HL-60/S4 treated with retinoic acid at 250 ng/mL for 4 days and 3 days (cell line): Measurements from ENCODE around the gene TGFA.

ENCODE experiments used
- in situ Hi-C: fragments of 300-500 bp; cut with MboI; formaldehyde crosslinking; loops from 2 replicates; pipeline ENCODE4 v1.7.0; 2022; ENCODE audit warnings: low sequenced_read_pairs

The TGFA gene

GRCh38 chr2:70525032-70525431 lies 28.6 kb downstream of the TGFA start:
- in situ Hi-C loops: no loop called here

GRCh38 chr2:70523996-70524965 lies 29.3 kb downstream of the TGFA start:
- in situ Hi-C loops: no loop called here

- in situ Hi-C loops: no loop called here
Measured at GRCh38 chr2:70523672-70523995, 30.0 kb downstream of the TGFA start.

- in situ Hi-C loops: no loop called here
Measured at GRCh38 chr2:70522627-70523026, 31.0 kb downstream of the TGFA start.

GRCh38 chr2:70520825-70521224 lies 32.8 kb downstream of the TGFA start:
- in situ Hi-C loops: no loop called here

- in situ Hi-C loops: no loop called here
Measured at GRCh38 chr2:70519453-70519852, 34.2 kb downstream of the TGFA start.

- in situ Hi-C loops: no loop called here
Measured at GRCh38 chr2:70518557-70518956, 35.1 kb downstream of the TGFA start.

- in situ Hi-C loops: no loop called here
Measured at GRCh38 chr2:70517804-70518203, 35.8 kb downstream of the TGFA start.

- in situ Hi-C loops: no loop called here
Measured at GRCh38 chr2:70516596-70516995, 37.0 kb downstream of the TGFA start.

GRCh38 chr2:70515938-70516337 lies 37.7 kb downstream of the TGFA start:
- in situ Hi-C loops: no loop called here

GRCh38 chr2:70514612-70515055 lies 39.0 kb downstream of the TGFA start:
- in situ Hi-C loops: no loop called here

GRCh38 chr2:70513738-70514137 lies 39.9 kb downstream of the TGFA start:
- in situ Hi-C loops: no loop called here

- in situ Hi-C loops: no loop called here
Measured at GRCh38 chr2:70511971-70512729, 41.5 kb downstream of the TGFA start.

GRCh38 chr2:70510313-70510712 lies 43.3 kb downstream of the TGFA start:
- in situ Hi-C loops: no loop called here

- in situ Hi-C loops: no loop called here
Measured at GRCh38 chr2:70509565-70509964, 44.1 kb downstream of the TGFA start.

- in situ Hi-C loops: no loop called here
Measured at GRCh38 chr2:70508711-70509462, 44.7 kb downstream of the TGFA start.

- in situ Hi-C loops: no loop called here
Measured at GRCh38 chr2:70505613-70506391, 47.8 kb downstream of the TGFA start.

GRCh38 chr2:70504750-70505149 lies 48.9 kb downstream of the TGFA start:
- in situ Hi-C loops: no loop called here

GRCh38 chr2:70503896-70504295 lies 49.7 kb downstream of the TGFA start:
- in situ Hi-C loops: no loop called here

- in situ Hi-C loops: no loop called here
Measured at GRCh38 chr2:70501728-70502127, 51.9 kb downstream of the TGFA start.

- in situ Hi-C loops: no loop called here
Measured at GRCh38 chr2:70501215-70501614, 52.4 kb downstream of the TGFA start.
